IPS-20b (cell line): ENCODE results near the gene FAM209A.

Experiments used
- H3K27ac ChIP-seq: one replicate; pipeline ENCODE4 v1.5.1; 2013; ENCODE audit warnings: low read length
- H3K27me3 ChIP-seq: 2 replicates; pipeline ENCODE4 v1.6.1; 2013; ENCODE audit warnings: mild to moderate bottlenecking, low read length, inconsistent platforms; ENCODE audit not compliant: insufficient read depth
- H3K36me3 ChIP-seq: 2 replicates; pipeline ENCODE4 v1.6.1; 2013; ENCODE audit warnings: low read depth, mild to moderate bottlenecking, inconsistent platforms, low read length, moderate library complexity; ENCODE audit not compliant: insufficient read depth
- H3K4me1 ChIP-seq: 2 replicates; pipeline ENCODE4 v1.6.1; 2013; ENCODE audit warnings: mild to moderate bottlenecking, control low read depth, inconsistent platforms, low read length, moderate library complexity; ENCODE audit not compliant: insufficient read depth
- H3K4me3 ChIP-seq: 2 replicates; pipeline ENCODE4 v1.5.1; 2013; ENCODE audit warnings: mild to moderate bottlenecking, low read length, inconsistent platforms
- H3K9ac ChIP-seq: 2 replicates; pipeline ENCODE4 v1.6.1; 2013; ENCODE audit warnings: low read depth, mild to moderate bottlenecking, inconsistent platforms, low read length, moderate library complexity
- H3K9me3 ChIP-seq: 2 replicates; pipeline ENCODE4 v1.6.1; 2013; ENCODE audit warnings: mild to moderate bottlenecking, low read depth, low read length, inconsistent platforms; ENCODE audit not compliant: insufficient read depth

FAM209A gene

DNA sequence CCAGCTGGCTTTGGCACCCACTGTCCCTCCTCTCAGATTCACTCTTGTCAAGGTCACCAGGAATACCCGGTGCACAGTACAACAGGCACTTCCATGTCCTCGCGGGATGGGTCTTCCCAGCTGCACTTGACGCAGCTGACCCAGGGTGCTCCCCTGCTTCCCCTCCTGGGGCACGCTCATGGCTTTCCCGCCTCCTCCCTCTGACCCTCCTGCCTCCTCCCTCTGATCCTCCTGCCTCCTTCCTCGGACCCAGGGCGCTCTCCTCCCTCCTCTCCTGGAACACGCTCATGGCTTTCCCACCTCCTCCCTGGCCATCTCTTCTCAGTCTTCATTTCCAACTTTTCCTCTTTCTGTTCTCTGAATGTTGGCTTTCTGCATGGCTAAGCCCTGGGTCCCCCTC is 50.6 kb downstream of the FAM209A start:
- Histone ChIP-seq H3K4me1 (no peaks in the 10 kb centered on the region), H3K27ac (no peak overlapping the region), H3K9me3 (no peaks in the 10 kb centered on the region; the same call in 1 of the 2 replicates), H3K27me3 (no peaks in the 10 kb centered on the region), H3K36me3 (no peaks in the 10 kb centered on the region), H3K9ac (no peak overlapping the region), H3K4me3 (no peak overlapping the region)
